Prostate gland (tissue), 2 donors: ENCODE results near the gene SLAMF1. TPM values are rescaled to one million over a fixed set of nuclear protein-coding genes. Genes with fewer than 3 reads are reported as not detected.

Experiments
- DNase-seq: peaks from one replicate; pipeline ENCODE4 v3.0.0-alpha.2; 2019; ENCODE audit warnings: low spot score
- H3K27ac ChIP-seq, 2 donors: fragments of 200-600 bp; sonication (generic); 2 replicates each; pipeline ENCODE4 v1.5.1; 2017 to 2019
- H3K27me3 ChIP-seq: fragments of 200-600 bp; sonication (generic); replicated peaks from 2 replicates; pipeline ENCODE4 v1.5.1; 2019; ENCODE audit not compliant: insufficient read depth
- H3K36me3 ChIP-seq, 2 donors: fragments of 200-600 bp; sonication (generic); 1 replicate in 1 of 2; 2 replicates in 1 of 2; pipeline versions ENCODE4 v1.5.1 to v1.8.1; 2017 to 2019
- H3K4me1 ChIP-seq: fragments of 200-600 bp; sonication (generic); replicated peaks from 2 replicates; pipeline ENCODE4 v1.5.1; 2019
- H3K4me3 ChIP-seq, 2 donors: fragments of 200-600 bp; sonication (generic); 2 replicates each; pipeline ENCODE4 v1.5.1; 2017 to 2019
- H3K9me3 ChIP-seq: fragments of 200-600 bp; sonication (generic); 2 replicates; pipeline ENCODE4 v1.5.1; 2017
- POLR2A ChIP-seq: fragments of 450-650 bp; IDR thresholded peaks from one replicate; pipeline ENCODE4 v1.6.1; 2016; ENCODE audit warnings: antibody characterized with exemption, mild to moderate bottlenecking
- POLR2AphosphoS5 ChIP-seq: sonication (generic); formaldehyde crosslinking; IDR thresholded peaks from one replicate; pipeline ENCODE4 v1.6.1; 2017; ENCODE audit warnings: antibody characterized with exemption
- WGBS: methylation state at CpG from one replicate; pipeline ENCODE4 v1.1.5; 2018; 5-methylcytosine and 5-hydroxymethylcytosine counted together
- intact Hi-C: fragments of 100-400 bp; cut with DNase I; formaldehyde crosslinking; loops from one replicate; pipeline ENCODE4 v1.14.2; 2022
- total RNA-seq, 2 donors: library from RNA; depleted of rRNA; stranded (reverse); fragments of >200 nt; gene quantifications; one replicate each; pipeline ENCODE4 v1.1.0, GENCODE V29; 2016
- TF ChIP-seq, protein P1 (sequence below), 4 experiments: fragments of 200-600 bp in 2 of 4; fragments of 450-650 bp in 2 of 4; sonication (generic) in 2 of 4; IDR thresholded peaks; 1 replicate in 3 of 4; 2 replicates in 1 of 4; pipeline ENCODE4 v1.5.1; 2016 to 2019; ENCODE audit warnings: antibody characterized with exemption in 4 of 4, mild to moderate bottlenecking in 2 of 4, moderate library complexity in 2 of 4

The SLAMF1 gene
- total RNA-seq, 2 donors from 2014 or later = 0.17 to 0.36 TPM

DNA sequence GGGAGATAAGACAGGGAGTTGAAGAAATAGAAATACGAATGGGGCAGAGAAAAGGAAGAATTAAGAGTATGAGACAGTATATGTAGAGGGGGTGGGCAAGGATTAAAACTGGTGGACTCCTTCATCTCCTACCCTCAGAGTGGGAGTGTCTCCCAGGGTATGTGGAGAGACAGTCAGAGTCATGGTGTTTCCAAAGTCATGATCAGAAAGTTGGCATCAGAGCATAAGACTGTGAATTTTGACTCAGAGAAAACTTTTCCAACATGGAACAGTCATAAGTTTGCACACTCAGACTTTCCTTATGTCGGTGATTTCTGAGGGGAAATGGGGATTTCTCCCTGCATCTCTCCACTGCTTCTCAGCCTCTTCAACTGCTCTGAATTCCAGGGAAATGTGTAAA lies 70.0 kb downstream of the SLAMF1 start:
- WGBS = 91% methylated on average over 1 of the region's 2 CpGs
- Histone ChIP-seq H3K4me3 (no peak overlapping the region), H3K9me3 (no peaks in the 10 kb centered on the region), H3K27ac (no peak overlapping the region), H3K27me3 (no peaks in the 10 kb centered on the region), H3K36me3 (no peaks in the 10 kb centered on the region), H3K4me1 (no peaks in the 10 kb centered on the region)
- DNase-seq = no peak
- TF ChIP-seq, protein P1, sequence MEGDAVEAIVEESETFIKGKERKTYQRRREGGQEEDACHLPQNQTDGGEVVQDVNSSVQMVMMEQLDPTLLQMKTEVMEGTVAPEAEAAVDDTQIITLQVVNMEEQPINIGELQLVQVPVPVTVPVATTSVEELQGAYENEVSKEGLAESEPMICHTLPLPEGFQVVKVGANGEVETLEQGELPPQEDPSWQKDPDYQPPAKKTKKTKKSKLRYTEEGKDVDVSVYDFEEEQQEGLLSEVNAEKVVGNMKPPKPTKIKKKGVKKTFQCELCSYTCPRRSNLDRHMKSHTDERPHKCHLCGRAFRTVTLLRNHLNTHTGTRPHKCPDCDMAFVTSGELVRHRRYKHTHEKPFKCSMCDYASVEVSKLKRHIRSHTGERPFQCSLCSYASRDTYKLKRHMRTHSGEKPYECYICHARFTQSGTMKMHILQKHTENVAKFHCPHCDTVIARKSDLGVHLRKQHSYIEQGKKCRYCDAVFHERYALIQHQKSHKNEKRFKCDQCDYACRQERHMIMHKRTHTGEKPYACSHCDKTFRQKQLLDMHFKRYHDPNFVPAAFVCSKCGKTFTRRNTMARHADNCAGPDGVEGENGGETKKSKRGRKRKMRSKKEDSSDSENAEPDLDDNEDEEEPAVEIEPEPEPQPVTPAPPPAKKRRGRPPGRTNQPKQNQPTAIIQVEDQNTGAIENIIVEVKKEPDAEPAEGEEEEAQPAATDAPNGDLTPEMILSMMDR (IDR thresholded peaks at IDR 0.05) = no peak
- TF ChIP-seq POLR2A = no peak
- no peak for TF ChIP-seq POLR2AphosphoS5
- intact Hi-C loops = no loop called here

DNA sequence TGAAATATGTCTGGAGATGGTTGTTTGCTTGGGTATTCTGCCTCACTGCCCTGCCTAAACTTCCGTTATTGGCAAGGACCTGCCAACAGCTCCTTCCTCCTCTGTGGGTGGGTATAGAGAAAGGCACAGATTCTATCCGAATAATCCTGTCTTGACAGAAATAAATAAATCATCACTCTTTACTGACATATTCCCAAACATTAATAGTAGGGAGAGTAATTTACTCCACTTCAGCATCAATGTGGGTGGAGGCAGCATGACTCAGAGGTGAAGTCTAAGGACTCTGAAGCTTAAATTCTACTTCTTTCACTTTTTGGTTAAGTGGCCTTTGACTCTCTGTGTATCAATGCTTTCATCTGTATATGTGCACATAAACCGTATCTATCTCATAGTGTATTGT lies 70.5 kb downstream of the SLAMF1 start:
- H3K9me3 ChIP-seq = no peaks in the 10 kb centered on the region
- no peaks in the 10 kb centered on the region for H3K4me1 ChIP-seq
- intact Hi-C loops = no loop called here
- no peak overlapping the region for H3K4me3 ChIP-seq
- no peak for DNase-seq
- WGBS = 68% methylated on average over 3 of the region's 3 CpGs
- TF ChIP-seq, protein P1 (IDR thresholded peaks at IDR 0.05) = no peak
- TF ChIP-seq POLR2A (no peak), POLR2AphosphoS5 (no peak)
- no peaks in the 10 kb centered on the region for H3K36me3 ChIP-seq
- H3K27ac ChIP-seq = no peak overlapping the region
- H3K27me3 ChIP-seq = no peaks in the 10 kb centered on the region

DNA sequence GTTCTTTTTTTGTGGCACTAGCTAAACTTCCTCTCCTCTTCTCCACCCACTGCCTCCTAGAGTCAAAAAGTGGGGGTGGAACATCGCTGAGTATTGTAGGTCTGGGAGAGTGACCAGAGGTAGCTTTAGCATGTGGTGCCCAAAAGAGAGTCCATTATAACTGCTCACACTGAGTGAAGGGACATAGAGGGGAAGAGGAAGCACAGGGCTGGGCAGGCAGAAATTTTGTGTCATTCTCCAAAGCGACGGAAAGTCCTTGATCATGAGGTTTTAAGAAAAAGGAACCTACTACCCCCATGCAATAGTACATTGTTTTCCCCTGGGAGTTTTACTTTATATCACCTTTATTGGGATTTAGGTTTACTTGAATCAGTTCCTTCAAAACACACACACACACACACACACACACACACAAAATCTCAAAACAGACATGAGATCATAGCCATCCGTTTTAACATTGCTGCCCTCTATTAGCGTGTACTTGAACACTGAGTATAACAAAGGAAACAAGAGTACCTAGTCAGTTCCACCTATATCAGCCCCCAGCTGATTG lies 71.7 kb downstream of the SLAMF1 start:
- TF ChIP-seq POLR2A (no peak), POLR2AphosphoS5 (no peak)
- TF ChIP-seq, protein P1 (IDR thresholded peaks at IDR 0.05) = no peak
- DNase-seq = no peak
- Histone ChIP-seq H3K9me3 (no peaks in the 10 kb centered on the region), H3K36me3 (no peaks in the 10 kb centered on the region), H3K4me3 (no peak overlapping the region), H3K27ac (no peak overlapping the region), H3K4me1 (no peaks in the 10 kb centered on the region), H3K27me3 (no peaks in the 10 kb centered on the region)
- intact Hi-C loops = no loop called here
- 72% methylated on average over 5 of the region's 5 CpGs for WGBS

DNA sequence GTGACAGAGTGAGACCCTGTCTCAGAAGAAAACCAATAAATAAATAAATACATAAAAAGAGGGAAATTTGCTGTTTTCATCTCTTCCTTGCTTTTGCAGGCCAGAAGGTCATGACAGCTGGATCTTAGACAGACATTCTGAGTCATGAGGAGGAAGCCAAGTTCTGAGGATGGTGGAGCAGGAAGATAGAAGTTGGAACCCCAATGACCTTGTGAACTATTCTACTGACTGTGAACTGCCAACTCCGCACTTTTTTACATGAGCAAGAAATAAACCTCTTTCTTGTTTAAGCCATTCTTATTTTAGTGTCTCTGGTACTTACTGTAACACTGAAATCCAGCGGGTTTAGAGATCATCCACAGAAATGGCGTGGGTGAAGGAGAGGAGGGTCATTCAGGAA lies 76.0 kb downstream of the SLAMF1 start:
- intact Hi-C loops = no loop called here
- Histone ChIP-seq H3K36me3 (no peaks in the 10 kb centered on the region), H3K4me1 (no peaks in the 10 kb centered on the region), H3K27me3 (no peaks in the 10 kb centered on the region), H3K27ac (no peak overlapping the region), H3K4me3 (no peak overlapping the region), H3K9me3 (no peaks in the 10 kb centered on the region)
- no peak for DNase-seq
- no peak for TF ChIP-seq POLR2AphosphoS5
- WGBS = 93% methylated on average over 3 of the region's 3 CpGs

DNA sequence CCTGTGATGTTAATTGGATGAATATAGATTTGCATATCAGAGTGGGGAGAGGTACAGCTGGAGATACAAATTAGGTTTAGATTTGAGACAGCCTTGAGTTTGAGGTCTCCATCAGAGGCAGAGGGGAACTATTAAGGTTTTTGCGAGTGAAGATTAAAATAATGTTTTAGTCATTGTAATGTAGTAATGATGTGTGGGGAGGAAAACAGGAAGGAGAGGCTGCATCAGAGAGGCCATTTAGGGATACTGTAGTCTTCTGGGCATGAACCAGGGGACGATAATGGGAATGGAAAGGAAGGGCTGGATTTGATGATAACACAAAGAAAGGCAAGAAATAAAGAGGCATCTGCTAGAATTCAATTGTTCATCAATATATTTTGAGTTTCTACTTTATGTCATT lies 77.0 kb downstream of the SLAMF1 start:
- Histone ChIP-seq H3K27ac (no peak overlapping the region), H3K4me1 (no peaks in the 10 kb centered on the region), H3K9me3 (no peaks in the 10 kb centered on the region), H3K4me3 (no peak overlapping the region), H3K36me3 (no peaks in the 10 kb centered on the region), H3K27me3 (no peaks in the 10 kb centered on the region)
- intact Hi-C loops = no loop called here
- DNase-seq = no peak
- TF ChIP-seq POLR2A = no peak
- no peak for TF ChIP-seq POLR2AphosphoS5
- TF ChIP-seq, protein P1 (IDR thresholded peaks at IDR 0.05) = no peak
- 89% methylated on average over 2 of the region's 2 CpGs for WGBS
